ENCODE results near the gene OVAAL.
A peak's percentile ranks its signal among the peaks of the same experiment; 100 is the strongest.

The OVAAL gene

GRCh38 chr1:180571832-180572636 lies 13.3 kb downstream of the OVAAL start:
- no peak for DNase-seq

GRCh38 chr1:180572760-180573159 lies 14.0 kb downstream of the OVAAL start:
- no peak for DNase-seq

- DNase-seq: peak; percentile 64
Observed at GRCh38 chr1:180574031-180574713, 15.4 kb downstream of the OVAAL start.

GRCh38 chr1:180577361-180577760 lies 18.6 kb downstream of the OVAAL start:
- no peak for DNase-seq

GRCh38 chr1:180579961-180580611 lies 21.3 kb downstream of the OVAAL start:
- peak; percentile 30 for DNase-seq

GRCh38 chr1:180581635-180582039 lies 22.9 kb downstream of the OVAAL start:
- DNase-seq: no peak

GRCh38 chr1:180584869-180585268 lies 26.1 kb downstream of the OVAAL start:
- no peak for DNase-seq

- DNase-seq: no peak
Observed at GRCh38 chr1:180585994-180586359, 27.2 kb downstream of the OVAAL start.

GRCh38 chr1:180586671-180587155 lies 27.9 kb downstream of the OVAAL start:
- DNase-seq: peak; percentile 90

- DNase-seq: no peak
Observed at GRCh38 chr1:180588121-180588520, 29.4 kb downstream of the OVAAL start.

GRCh38 chr1:180590889-180591288 lies 32.1 kb downstream of the OVAAL start:
- no peak for DNase-seq

- no peak for DNase-seq
Observed at GRCh38 chr1:180593382-180593781, 34.6 kb downstream of the OVAAL start.

GRCh38 chr1:180594723-180595122 lies 36.0 kb downstream of the OVAAL start:
- peak; percentile 91 for DNase-seq

- DNase-seq: no peak
Observed at GRCh38 chr1:180595966-180596365, 37.2 kb downstream of the OVAAL start.

- no peak for DNase-seq
Observed at GRCh38 chr1:180597520-180597919, 38.8 kb downstream of the OVAAL start.

- peak; percentile 59 for DNase-seq
Observed at GRCh38 chr1:180598333-180598974, 39.7 kb downstream of the OVAAL start.

- no peak for DNase-seq
Observed at GRCh38 chr1:180600343-180600742, 41.6 kb downstream of the OVAAL start.

GRCh38 chr1:180601512-180601911 lies 42.7 kb downstream of the OVAAL start:
- DNase-seq: no peak

- no peak for DNase-seq
Observed at GRCh38 chr1:180603223-180603849, 44.6 kb downstream of the OVAAL start.

GRCh38 chr1:180603850-180604226 lies 45.1 kb downstream of the OVAAL start:
- DNase-seq: no peak

GRCh38 chr1:180606155-180606554 lies 47.4 kb downstream of the OVAAL start:
- no peak for DNase-seq

- peak; percentile 66 for DNase-seq
Observed at GRCh38 chr1:180609643-180610555, 51.1 kb downstream of the OVAAL start.
